HuH-7 (cell line): Measurements from ENCODE around the gene PIGW.

Experiments used
- DNase-seq: peaks from one replicate; pipeline ENCODE4 v3.0.0; 2011; ENCODE audit warnings: low spot score

The PIGW gene

DNA sequence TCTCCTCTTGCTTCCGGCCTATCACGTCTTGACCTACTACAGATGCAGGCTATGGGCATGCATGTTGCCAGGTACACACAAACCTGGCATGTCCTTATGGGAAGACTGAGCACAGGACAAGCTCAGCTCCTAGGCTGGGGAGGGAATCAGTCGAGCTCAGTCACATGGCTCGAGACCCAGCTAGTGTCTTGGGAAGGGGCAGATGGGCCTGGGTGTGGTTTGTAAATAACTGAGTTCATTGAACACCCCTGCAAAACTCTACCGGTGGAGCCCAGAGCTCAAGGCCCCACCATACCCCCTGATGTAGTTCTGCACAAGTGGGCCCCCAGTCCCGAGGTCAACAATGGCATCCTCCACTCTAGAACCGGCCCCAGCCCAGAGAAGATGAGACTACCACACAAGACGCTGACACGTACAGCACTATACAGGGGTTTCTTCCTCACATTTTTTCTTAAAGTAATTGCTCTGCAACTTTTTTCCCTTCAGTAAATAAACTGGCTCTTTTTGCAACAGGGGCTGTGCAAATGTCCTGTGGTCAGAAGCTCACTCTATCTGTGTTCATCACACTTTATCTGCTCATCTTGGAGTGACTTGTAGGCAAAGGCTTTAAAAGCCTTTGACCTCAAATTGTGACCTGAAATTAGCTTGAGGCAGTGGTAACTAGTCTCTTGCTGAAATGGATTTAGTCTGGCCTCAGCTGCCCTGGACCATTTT is 25.4 kb upstream of the PIGW start:
- DNase-seq: no peak

DNA sequence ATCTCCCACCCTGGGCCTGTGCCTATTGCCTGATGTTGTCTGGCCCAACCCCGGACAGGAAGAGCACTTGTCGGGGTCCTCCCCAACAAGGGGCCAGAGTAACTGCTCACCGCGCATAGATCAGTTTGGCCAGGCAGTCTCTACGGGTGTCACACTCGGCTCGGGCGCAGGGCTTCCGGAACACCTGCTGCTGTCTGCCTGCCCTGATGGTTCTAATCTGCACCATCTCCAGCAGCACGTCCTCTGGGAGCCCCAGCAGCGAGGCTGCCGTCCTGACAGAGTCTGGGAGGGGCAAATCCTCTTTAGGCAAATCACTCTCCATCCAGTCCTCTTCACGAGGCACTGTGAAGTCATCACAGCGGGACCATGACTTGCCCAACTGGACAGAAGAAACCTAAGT is 24.2 kb upstream of the PIGW start:
- no peak for DNase-seq

DNA sequence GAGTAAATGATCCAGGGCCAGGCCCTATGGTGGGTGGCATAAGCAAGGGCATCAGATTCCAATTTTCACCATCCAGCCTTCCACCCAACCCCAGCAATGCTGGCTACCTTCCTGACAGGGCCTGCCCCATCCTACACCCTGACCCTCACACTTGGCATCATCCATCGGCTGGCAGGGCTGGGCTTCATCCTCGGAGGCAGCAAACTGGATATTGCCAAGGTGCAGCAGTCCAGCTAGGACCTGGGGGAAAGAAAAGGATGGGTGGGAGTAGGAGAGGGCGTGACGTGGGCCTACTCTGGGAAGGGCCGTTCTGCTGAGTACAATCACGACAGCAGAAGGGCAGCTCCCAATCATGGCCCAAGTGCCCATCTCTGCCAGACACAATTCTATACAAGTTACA is 23.6 kb upstream of the PIGW start:
- DNase-seq: no peak

DNA sequence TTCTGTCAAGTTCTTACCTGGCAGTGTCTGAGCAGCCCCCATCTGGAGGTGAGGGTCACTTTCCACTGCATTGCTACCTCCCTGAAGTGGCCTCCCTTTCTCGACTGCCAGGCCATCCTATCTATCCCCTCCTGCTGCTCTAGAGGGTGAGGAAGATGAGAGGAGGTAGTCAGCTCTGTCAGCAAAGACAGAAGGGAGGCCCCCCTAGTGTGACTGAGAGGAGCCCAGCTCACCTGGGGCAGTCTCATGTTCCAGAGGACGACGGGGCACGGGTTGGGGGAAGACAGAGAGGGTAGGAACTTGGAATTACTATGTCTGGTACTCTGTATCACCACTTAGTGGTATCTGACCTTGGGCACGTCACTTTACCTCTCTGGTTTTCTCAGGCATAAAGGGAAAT is 22.1 kb upstream of the PIGW start:
- no peak for DNase-seq

DNA sequence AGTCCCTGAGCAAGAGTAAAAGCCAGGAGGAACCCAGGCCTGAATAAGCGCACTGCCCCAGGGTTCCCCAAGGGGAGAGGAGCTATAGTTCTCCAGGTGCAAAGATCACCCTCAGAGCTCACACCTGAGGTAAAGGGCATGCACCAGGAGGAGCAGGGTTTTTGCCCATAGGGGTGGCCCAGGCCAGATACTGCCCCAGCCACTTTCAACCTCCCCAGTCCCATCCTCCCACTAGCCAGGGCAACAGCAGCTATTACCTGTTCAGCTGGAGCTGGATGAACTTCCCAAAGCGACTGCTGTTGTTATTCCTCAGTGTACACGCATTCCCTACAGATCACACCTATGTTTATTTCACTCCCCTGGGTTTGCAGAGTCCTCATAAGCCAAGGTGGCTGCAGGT is 19.9 kb upstream of the PIGW start:
- DNase-seq: no peak

DNA sequence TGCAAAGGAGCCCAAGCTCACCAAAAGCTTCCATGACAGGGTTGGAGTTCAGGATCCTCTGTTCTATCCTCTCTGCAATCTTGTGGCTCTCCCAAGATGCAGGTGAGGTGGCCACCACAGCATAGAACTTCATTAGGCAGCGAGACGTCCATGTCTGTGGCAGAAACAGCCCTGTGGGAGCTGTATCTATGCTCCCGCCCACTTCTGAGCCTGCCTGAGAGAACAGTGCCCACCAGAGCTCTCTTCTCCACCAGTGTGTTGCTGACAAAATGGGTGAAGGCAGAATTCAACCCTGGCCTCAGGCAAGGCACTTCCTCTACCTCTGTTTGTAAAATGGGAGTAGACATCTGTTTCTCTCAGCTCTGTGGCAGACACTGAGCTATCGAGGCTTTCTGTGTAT is 18.9 kb upstream of the PIGW start:
- DNase-seq: no peak

DNA sequence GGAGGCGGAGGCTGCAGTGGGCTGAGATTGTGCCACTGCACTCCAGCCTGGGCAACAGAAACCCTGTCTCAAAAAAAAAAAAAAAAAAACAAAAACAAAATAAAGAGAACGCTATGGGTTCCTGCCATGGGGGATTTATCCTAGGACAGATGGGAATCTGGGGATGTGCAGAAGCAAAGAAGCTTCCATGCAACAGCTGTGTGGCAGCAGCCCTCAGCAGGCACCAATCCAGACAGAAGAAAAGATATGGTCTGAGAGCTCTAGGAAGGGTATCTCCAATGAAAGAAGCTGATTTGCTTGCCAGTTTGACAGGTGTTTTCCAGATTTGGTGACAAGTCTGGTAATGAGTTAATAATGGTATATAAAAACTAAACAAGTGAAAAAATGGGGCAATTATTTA is 11.7 kb upstream of the PIGW start:
- no peak for DNase-seq

DNA sequence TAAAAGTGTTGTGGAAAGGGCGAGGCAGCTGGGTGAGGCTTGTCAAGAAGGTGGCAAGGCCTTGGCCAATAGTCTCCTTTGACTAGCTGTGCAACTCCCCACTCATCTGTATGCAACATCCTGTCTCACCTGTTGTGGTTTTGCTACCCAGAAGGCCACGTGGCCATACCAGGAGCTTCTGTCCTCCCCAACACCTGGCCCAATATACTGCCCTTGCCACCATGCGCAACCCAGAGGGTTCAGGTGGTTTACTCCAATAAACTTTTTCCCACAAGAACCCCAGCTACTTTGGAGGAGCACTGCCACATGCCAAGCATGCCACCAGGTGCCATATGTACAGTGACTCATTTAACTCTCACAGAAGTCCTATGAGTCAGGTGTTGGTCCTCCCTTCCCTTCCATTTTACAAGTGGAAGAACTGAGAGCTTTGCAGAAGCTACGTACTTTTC is 10.3 kb upstream of the PIGW start:
- no peak for DNase-seq

DNA sequence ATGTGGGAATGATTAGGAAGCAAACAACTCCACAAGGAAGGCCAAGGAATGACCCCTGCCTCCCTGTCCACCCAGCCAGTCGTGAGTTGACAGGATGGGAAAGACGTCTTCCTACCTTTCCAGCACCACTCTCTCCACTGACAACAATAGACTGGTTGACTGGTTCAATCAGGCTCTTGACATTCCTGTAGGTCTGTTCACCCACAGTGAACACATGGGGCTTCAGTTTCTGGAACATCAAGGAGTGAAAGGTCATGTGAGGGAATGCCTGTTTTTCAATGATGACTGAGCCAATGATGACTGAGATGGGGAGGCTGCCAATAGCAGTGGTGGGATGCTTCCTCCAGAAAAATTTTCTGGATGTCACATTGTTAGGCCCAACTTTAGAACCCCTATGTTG is 9.7 kb upstream of the PIGW start:
- DNase-seq: no peak

DNA sequence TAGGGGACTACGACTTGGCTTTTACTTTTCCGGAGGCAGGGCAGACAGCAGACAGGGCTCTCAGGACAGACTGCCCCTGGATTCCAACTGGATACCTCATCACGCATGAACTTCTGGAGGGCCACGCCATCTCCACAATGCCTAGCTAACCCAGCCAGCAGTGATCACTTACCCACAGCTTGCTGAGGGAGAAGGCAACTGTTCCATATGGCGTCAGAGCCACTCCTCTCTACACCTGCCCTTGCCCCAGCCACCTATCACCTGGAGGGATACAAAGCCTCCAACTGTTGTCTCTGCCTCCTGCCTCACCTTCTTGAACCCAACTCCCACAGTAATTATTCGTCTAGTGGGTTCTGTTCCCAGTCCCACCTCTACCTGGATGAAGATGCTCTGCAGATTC is 8.9 kb upstream of the PIGW start:
- DNase-seq: no peak

DNA sequence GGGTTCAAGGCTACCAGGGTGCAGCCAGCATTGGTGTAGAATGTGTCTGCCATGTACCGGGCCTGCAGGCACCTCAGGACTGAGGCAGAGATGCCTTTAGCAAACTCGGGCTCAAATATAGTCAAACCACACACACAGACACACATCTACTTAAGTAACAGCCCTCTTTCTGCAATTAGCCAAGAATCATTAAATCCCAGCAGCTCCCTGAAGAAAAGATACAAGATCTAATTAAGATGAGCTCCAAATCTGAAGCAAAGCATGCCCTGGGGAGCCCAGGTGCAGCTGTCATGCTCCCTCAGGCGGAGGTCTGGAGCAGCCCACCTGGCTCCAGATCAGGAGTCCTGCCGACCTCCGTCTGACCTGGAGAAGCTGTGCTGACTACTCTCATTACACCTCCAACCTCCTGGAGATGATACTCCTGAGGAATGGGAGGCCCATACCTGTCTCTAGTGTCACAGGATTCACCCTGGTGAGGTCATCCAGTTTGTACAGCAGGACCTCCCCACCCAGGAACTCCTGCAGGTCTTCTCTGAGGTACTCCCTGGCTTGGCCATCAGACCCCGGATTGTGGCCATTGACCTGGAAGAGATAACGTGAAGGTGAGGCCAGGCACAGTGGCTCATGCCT is 7.1 kb upstream of the PIGW start:
- no peak for DNase-seq

DNA sequence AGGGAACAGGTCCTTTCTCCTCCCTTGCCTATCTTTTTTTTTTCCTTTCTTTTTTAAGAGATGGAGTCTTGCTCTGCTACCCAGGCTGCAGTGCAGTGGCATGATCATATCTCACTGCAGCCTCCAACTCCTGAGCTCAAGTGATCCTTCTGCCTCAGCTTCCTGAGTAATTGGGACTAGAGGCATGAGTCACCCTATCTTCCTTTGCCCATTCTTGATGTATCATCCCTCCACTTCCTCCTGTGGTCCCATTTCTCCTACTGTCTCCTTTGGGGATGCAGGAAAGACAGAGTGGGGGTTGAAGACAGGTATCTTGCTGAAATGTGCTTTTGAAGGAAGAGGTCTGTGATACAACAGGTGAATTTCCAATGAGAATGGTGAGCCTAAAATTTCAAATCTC is 5.7 kb upstream of the PIGW start:
- DNase-seq: no peak

DNA sequence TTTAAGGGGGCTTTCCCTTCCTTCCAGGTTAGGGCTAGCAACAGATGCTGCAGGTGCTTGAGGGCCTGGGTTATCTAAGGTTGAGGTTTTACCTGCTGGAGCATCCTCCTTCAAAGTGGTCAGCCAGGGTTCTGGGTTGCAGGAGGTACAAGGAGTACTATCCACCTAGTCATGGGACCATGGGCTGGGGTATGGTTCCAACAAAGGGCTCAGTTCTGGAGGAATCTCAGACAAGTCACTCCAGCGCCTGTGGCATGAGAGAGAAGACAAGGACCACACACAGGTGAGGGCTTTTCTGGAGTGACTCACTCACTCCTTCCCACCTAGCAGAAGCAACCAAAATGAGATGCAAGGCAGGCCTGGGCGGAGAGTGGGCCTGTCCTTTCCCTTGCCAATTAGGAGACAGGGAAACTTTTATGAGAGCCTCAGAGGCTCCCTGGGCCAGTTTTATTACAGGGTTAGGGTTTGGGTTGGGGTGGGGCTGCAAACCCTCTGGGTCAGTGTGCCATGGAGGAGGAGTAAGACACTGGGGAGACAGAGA is 2.3 kb upstream of the PIGW start:
- no peak for DNase-seq

DNA sequence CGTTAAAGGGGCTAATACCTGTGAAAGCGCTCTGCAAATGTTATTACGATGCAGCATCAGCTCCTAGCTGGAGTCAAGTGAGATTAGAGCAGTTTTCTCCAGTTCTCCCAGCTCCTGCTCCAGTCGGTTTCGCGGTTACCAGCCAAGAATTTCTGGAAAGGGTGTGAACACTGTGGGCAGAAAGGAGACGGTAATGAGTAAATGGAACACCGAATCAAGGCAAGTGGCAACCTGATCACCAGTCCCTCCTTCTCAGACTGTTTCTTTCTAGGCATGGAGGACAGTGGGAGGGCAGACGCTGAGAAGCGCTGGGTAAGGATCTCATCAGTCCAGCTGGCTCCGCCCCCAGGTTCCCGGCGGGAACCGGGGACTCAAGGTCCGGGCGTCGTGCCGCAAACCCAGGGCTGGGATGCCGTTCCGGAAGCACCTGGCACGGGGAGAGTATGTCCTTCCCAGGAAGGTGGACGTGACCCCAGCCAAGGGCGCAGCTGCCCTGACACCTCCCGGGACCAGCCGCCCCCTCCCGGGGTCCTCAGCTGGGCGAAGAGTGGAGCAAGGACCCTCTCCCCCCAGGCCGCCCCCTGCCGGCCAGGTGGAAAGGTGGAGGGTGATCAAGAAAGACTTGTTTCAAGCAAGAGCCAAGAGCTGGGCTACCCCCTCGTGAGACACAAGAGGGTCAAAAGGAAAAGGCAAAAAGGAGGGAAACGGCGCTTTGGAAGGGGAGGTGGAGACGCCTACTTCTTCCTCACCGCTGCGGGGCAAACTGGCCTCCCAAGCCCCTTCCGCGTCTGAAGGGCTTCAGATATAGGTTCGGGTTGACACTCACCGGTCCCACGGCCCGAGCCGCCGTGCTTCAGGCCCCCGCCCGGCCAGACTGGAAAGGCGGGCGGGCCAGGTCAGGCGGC is 600 bp upstream of the PIGW start:
- peak; percentile 71 for DNase-seq

DNA sequence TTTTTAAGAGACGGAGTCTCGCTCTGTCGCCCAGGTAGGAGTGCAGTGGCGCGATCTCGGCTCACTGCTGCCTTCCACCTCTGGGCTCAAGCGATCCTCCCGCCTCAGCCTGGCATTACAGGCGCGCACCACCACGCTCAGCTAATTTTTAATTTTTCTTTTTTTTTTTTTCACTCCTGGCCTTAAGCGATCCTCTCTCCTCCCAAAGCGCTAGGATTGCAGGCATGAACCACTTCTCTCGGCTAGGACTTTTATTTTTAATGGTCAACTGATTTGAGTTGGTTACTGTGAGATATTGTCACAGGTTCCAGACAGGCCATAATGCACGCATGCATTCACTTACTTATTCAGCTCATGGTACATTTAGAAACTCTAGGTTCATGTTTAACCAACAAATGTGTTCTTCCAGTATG is 888 bp downstream of the PIGW start:
- DNase-seq: no peak

DNA sequence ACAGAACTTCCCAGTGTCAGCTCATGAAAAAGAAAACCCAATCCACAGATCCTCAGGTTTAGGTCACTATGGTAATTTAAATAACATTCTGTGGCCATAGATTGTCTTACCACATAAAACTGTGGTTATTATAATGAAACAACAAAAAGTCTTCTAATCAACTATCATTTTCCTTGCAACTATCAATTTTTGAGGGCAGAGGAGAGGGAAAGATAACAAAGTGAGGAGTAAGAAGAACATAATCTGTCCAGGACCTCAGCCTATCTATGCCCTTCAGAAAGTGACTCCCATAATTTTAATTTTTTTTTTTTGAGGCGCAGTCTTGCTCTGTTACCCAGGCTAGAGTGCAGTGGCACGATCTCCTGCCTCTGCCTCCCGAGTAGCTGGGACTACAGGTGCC is 5.9 kb downstream of the PIGW start:
- no peak for DNase-seq

DNA sequence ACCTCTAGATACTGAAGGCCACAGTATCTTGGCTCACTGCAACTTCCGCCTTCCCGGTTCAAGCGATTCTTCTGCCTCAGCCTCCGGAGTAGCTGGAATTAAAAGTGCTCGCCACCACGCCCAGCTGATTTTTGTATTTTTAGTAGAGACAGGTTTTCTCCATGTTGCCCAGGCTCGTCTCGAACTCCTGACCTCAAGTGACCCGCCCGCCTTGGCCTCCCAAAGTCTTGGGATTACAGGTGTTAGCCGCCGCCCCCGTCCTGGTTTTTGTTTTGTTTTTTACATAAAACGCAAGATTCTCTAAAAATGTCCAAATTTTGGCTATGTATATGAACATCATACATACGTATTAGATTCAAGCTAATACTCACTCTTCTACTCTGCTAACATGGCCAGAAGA is 8.0 kb downstream of the PIGW start:
- DNase-seq: no peak

DNA sequence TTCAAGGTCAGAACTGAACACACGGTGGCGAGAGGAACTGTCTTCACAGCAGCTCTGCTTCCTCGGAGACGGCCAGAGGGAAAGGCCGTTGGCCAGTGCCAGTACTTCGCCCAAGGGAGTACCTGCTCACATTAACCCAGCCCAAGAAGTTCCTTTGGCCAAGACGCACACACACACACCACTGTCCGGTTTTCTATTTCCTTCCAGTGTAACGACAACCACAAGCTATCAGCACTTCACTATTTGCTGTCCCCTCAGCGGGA is 9.2 kb downstream of the PIGW start:
- peak; percentile 11 for DNase-seq

DNA sequence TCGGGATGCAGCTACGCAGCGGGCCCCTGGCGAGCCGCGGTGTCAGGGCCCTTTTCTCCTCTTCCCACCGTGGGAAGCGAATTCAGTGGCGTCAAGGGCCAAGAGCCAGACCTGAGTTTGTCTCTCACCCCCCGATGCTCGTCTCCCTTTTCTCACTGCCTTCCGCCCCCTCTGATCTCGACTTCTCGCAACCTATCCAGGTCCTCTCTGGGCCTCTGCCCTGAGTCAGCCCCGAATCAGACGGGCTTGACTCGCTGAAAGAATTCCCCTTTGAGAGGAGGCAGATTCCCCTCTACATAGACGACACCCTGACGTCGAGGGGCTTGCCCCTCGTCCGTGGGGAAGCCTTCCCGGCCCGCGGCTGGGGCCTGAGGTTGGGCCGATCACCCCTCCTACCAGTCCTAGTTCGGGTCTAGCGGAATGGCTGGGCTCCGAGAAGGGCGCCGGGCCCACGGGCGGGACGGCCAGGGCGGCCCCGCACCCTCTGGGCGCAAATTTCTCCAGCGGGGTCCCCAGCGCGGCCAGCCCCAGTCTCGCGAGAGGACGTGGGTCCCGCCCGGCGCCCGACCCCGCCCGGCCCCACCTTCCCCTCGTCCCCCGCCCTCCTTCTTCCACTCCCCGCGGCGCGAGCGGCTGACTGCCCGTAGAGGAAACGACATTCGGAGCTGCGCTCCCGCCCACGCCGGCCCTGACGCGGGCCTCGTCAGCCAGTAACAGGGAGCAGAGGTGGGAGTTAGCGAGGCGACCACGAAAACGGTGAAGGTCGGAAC is 9.7 kb downstream of the PIGW start, which contains the start of gene GGNBP2:
Gene GGNBP2 (plus strand): TSS at position 613 of the 770 bp plus-strand sequence. CDS start 806 bp downstream, outside the sequence.
- peak; percentile 79 for DNase-seq

DNA sequence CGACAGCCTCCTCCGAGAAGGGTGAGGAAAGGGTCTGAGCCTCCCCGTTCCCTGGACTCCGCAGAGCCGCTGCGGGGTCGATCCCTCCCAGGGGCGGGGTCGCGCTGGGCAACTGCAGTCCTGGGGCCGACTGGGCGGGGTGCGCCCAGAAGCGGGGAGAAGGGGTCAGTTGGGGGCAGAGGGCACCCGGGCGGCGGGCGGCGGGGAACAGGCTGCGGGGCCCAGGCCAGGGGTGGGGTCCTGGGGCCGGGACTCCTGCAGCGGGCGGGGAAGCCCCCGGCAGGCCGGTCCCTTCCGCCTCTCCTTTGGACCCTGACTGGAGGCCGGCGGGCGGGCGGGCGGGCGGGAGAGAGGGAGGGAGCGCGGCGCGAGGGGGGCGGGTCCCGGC is 10.3 kb downstream of the PIGW start:
- peak; percentile 61 for DNase-seq

DNA sequence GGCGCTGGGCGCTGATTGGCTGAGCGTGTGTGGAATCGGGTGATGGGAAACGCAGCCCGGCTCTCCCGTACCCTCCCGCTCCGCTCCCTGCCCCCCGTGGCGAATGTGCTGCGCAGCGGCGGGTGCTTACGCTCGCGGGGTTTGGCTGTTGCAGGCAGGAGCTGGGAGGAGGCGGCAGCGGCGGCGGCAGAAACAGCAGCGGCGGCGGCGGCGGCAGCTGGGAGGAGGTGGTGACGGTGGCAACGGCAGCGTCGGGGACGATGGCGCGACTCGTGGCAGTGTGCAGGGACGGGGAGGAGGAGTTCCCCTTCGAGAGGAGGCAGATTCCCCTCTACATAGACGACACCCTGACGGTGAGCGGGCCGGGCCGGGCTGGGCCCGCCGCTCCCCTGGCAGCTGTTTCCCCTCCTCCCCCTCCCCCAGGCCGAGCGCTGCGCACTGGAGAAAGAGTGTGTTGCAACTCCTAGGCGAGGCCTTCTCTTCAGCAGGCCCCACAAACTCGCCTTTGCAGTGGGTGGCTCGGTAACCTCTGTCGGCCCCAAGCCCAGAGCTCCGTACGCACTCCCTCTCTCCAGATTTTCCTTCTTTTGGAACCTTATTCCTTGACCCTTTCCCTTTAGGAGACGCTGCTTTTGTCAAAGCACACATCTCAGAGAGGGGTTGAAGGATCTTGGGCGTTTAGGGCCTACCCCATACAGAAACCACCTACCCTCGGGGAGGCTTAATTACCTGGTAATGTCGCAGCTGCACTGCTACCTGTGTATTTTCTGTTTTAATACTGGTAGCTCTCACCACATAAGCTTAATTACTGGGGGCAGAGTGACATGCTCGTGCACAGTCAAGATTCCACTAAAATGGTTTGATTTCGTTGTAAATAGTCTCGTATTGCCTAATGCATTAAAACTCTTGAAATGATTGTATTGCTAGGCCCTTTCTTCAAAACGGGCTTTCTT is 11.0 kb downstream of the PIGW start:
- peak; percentile 96 for DNase-seq
